ENCODE data around the gene CYP27A1.
"Not testable (repeated sequence)": the region's sequence is repeated elsewhere in the genome, so short reads cannot be mapped to it uniquely, and the experiment has no call there.

Gene CYP27A1

DNA sequence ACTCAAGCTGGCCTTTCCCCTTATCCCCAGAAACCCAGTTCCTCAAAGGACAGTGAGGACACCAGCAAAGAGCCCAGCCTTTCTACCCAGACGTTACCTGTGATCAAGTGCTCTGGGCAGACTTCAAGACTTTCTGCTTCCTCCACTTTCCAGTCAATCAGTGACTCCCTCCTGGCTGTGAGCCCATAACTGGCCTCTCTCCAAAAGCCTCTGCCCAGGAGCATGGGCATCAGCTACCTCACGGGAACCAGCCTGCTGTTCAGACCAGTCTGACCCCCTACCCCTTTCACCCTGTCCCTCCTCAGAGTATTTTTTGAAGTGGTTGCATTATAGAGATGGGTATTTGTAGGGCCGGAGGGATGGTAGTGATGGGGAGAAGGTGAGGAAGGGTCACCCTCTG is 27.7 kb upstream of the CYP27A1 start:
- no peak for DNase-seq (ENCODE audit: low read depth)
- no peak overlapping the region for H3K4me3 ChIP-seq (ENCODE audit: control insufficient read depth, low read depth, low read length)
- TF ChIP-seq, protein P1, sequence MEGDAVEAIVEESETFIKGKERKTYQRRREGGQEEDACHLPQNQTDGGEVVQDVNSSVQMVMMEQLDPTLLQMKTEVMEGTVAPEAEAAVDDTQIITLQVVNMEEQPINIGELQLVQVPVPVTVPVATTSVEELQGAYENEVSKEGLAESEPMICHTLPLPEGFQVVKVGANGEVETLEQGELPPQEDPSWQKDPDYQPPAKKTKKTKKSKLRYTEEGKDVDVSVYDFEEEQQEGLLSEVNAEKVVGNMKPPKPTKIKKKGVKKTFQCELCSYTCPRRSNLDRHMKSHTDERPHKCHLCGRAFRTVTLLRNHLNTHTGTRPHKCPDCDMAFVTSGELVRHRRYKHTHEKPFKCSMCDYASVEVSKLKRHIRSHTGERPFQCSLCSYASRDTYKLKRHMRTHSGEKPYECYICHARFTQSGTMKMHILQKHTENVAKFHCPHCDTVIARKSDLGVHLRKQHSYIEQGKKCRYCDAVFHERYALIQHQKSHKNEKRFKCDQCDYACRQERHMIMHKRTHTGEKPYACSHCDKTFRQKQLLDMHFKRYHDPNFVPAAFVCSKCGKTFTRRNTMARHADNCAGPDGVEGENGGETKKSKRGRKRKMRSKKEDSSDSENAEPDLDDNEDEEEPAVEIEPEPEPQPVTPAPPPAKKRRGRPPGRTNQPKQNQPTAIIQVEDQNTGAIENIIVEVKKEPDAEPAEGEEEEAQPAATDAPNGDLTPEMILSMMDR (conservative IDR thresholded peaks at IDR 0.05; ENCODE audit: control insufficient read depth, insufficient read depth, low read depth, low read length) = no peak

DNA sequence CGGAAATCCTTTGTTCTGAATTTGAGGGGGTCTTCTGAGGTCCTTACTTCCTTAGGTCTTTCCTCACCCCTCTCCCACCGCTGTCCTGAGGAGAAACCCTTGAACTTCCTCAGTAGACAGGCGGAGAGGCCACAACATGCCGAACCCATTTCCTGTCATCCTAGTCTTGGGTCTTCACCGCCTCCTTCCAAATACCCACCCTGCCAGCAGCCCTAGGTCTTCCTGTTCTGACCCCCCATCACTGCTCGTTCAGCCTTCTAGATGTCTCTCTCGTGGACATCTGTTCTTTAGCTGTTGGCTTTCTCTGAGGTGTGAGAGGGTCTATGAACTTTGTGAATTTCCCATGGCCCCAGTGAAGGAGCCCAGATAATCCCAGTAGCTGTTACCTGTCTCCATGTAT is 27.2 kb upstream of the CYP27A1 start:
- H3K4me3 ChIP-seq (ENCODE audit: control insufficient read depth, low read depth, low read length) = no peak overlapping the region
- TF ChIP-seq, protein P1 (conservative IDR thresholded peaks at IDR 0.05; ENCODE audit: control insufficient read depth, insufficient read depth, low read depth, low read length) = no peak
- DNase-seq (ENCODE audit: low read depth) = no peak

- TF ChIP-seq, protein P1 (conservative IDR thresholded peaks at IDR 0.05; ENCODE audit: control insufficient read depth, insufficient read depth, low read depth, low read length) = no peak
- no peak for DNase-seq (ENCODE audit: low read depth)
- H3K4me3 ChIP-seq (ENCODE audit: control insufficient read depth, low read depth, low read length) = no peak overlapping the region
Measured at GRCh38 chr2:218755198-218755566, 26.8 kb upstream of the CYP27A1 start.

GRCh38 chr2:218755567-218756404 is 26.2 kb upstream of the CYP27A1 start:
- no peak for DNase-seq (ENCODE audit: low read depth)
- H3K4me3 ChIP-seq (ENCODE audit: control insufficient read depth, low read depth, low read length) = no peak overlapping the region
- TF ChIP-seq, protein P1 (conservative IDR thresholded peaks at IDR 0.05; ENCODE audit: control insufficient read depth, insufficient read depth, low read depth, low read length) = no peak

GRCh38 chr2:218756599-218757377 is 25.2 kb upstream of the CYP27A1 start:
- no peak overlapping the region for H3K4me3 ChIP-seq (ENCODE audit: control insufficient read depth, low read depth, low read length)
- TF ChIP-seq, protein P1 (conservative IDR thresholded peaks at IDR 0.05; ENCODE audit: control insufficient read depth, insufficient read depth, low read depth, low read length) = no peak
- DNase-seq (ENCODE audit: low read depth) = no peak

- H3K4me3 ChIP-seq (ENCODE audit: control insufficient read depth, low read depth, low read length) = no peak overlapping the region
Measured at GRCh38 chr2:218761795-218762194, 20.2 kb upstream of the CYP27A1 start.

GRCh38 chr2:218772759-218773158 is 9.2 kb upstream of the CYP27A1 start:
- not testable (repeated sequence) for DNase-seq (ENCODE audit: low read depth); H3K4me3 ChIP-seq (ENCODE audit: control insufficient read depth, low read depth, low read length)

More at GRCh38 chr2:218761795-218762194, 20.2 kb upstream of the CYP27A1 start:
- no peak for DNase-seq (ENCODE audit: low read depth)
- TF ChIP-seq, protein P1 (conservative IDR thresholded peaks at IDR 0.05; ENCODE audit: control insufficient read depth, insufficient read depth, low read depth, low read length) = no peak
